ENCODE measurements around the gene UBAP1.

DNA sequence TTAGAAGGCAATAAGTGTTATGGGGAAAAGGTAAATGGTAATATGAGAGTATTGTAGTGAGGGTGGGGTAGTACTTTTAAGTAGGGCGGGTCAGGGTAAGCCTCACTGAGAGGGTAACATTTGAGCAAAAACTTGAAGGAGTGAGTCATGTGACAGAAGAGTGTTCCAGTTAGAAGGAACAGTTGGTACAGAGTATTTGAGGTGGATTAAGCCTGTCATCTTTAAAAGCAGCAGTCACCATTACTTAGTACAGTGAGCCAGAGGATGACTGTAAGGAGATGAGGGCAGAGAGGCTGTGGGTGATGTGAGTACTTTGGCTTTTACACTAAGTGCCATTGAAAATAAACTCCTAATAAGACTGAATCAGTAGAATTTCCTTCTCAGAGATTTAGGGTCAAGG is 54.8 kb downstream of the UBAP1 start:
- TF ChIP-seq, protein P1, sequence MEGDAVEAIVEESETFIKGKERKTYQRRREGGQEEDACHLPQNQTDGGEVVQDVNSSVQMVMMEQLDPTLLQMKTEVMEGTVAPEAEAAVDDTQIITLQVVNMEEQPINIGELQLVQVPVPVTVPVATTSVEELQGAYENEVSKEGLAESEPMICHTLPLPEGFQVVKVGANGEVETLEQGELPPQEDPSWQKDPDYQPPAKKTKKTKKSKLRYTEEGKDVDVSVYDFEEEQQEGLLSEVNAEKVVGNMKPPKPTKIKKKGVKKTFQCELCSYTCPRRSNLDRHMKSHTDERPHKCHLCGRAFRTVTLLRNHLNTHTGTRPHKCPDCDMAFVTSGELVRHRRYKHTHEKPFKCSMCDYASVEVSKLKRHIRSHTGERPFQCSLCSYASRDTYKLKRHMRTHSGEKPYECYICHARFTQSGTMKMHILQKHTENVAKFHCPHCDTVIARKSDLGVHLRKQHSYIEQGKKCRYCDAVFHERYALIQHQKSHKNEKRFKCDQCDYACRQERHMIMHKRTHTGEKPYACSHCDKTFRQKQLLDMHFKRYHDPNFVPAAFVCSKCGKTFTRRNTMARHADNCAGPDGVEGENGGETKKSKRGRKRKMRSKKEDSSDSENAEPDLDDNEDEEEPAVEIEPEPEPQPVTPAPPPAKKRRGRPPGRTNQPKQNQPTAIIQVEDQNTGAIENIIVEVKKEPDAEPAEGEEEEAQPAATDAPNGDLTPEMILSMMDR (IDR thresholded peaks at IDR 0.05 in 4 of 5, conservative IDR thresholded peaks at IDR 0.05 in 1 of 5): no peak
- TF ChIP-seq POLR2A (IDR thresholded peaks at IDR 0.05): no peak

All from gastrocnemius medialis (tissue), 4 donors.